ENCODE results near the gene GBF1. TPM values are rescaled to one million over a fixed set of nuclear protein-coding genes. Genes with fewer than 3 reads are reported as not detected.

GBF1 gene
- total RNA-seq, 2 donors from 2014 or later = 44.2 to 47.6 TPM

DNA sequence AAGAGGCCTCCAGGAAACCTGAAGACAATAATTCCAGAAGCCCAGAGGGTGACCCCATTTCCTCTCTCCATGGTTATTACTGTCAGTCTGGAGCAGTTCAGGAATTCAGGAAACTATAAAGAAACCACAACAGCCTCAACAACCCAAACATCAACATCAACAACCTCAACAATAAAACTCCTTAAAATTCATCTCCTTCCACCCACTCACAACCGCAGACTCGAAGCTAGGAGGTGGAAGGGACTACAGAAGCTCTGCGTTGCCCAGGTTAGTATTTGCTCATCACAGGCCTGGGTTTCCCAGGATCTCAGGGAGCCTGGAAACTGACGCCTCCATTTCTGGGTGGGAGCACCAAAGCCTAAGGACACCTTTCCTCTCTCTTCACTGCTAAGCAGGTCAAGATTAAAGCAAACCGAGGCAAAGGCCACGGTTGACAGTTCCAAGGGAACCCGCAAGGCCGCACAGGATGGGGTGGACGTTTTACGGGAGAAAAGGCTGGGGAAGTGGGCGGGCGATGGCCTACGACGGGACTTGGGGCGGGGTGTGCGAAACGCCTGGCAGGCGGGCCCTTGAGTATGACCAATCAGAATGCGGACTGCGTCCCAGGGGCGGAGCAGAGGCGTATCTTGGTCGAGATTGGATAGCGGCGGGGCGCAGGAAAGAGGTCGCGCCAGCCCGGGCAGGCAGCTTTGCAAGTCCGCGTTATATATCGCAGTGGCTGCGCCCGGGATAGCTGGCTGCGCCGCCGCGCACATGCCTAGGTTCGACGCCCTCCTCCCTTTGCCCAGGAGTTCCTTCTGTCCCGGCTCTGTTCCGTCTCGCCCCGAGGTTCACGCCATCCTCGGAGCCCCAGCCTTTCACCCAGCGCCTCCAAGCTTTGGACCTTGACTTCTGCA is 19.4 kb upstream of the GBF1 start, which contains the start of gene ELOVL3:
TSS of gene ELOVL3 (plus strand) at position 654 of the 896 bp plus-strand sequence. CDS start 250 bp downstream, outside the sequence.
- Mint-ChIP-seq H3K4me1 (ENCODE audit: low read depth) (peaks cover 29% of the 10 kb centered on the region), H3K27ac (no peak within 1 kb of the TSS), H3K27me3 (ENCODE audit: low read depth) (peaks cover 43% of the 10 kb centered on the region), H3K36me3 (ENCODE audit: insufficient read depth in 2 of 2) (no peaks in the 10 kb centered on the region), H3K9me3 (no peaks in the 10 kb centered on the region), H3K4me3 (peak within 1 kb of the TSS; percentile 78 to 81)
- ATAC-seq (replicated peaks in 1 of 2) (peak; percentile 89 to 92), DNase-seq (peak; percentile 89 to 91)

DNA sequence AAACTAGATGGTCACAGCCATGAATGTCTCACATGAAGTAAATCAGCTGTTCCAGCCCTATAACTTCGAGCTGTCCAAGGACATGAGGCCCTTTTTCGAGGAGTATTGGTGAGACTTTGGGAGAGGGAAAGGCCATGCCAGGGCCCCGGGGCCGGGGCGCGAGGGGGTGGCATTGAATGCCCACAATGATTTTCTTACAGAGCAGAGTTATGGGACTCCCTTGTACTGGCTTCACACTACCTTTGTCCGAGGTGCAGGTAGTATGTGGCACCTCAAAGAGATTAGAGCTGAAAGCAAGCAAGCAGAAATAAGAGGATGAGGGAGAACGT is 18.8 kb upstream of the GBF1 start:
- Mint-ChIP-seq H3K4me3 (peak overlapping the region; percentile 78 to 81), H3K27ac (no peak overlapping the region), H3K9me3 (no peaks in the 10 kb centered on the region), H3K27me3 (ENCODE audit: low read depth) (peaks cover 43% of the 10 kb centered on the region), H3K4me1 (ENCODE audit: low read depth) (peaks cover 29% of the 10 kb centered on the region), H3K36me3 (ENCODE audit: insufficient read depth in 2 of 2) (no peaks in the 10 kb centered on the region)
- ATAC-seq (replicated peaks in 1 of 2) = no peak
- DNase-seq = no peak

DNA sequence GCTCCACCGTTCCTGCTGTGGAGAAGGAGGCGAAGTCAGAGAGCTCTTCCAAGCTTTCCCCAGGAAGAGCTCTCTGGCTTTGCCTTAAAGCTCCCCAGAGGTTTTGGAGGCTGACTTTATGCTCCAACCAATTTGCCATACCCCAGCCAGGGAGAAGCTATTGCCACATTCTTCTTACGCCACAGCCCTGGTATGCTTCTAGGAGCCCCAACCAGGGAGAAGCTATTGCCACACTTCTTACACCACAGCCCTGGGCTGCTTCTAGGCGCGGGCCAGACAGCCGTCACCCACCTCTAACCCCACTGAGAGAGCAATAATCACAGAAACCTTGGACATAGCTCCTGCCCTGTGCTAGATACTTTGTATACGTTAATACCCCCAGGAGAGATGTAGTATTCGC is 18.3 kb upstream of the GBF1 start:
- H3K27me3 Mint-ChIP-seq (ENCODE audit: low read depth) = peaks cover 43% of the 10 kb centered on the region
- no peaks in the 10 kb centered on the region for H3K9me3 Mint-ChIP-seq
- no peak for ATAC-seq (replicated peaks in 1 of 2)
- no peaks in the 10 kb centered on the region for H3K36me3 Mint-ChIP-seq (ENCODE audit: insufficient read depth in 2 of 2)
- H3K4me1 Mint-ChIP-seq (ENCODE audit: low read depth) = peaks cover 29% of the 10 kb centered on the region
- DNase-seq = no peak
- H3K27ac Mint-ChIP-seq = no peak overlapping the region
- H3K4me3 Mint-ChIP-seq = no peak overlapping the region

DNA sequence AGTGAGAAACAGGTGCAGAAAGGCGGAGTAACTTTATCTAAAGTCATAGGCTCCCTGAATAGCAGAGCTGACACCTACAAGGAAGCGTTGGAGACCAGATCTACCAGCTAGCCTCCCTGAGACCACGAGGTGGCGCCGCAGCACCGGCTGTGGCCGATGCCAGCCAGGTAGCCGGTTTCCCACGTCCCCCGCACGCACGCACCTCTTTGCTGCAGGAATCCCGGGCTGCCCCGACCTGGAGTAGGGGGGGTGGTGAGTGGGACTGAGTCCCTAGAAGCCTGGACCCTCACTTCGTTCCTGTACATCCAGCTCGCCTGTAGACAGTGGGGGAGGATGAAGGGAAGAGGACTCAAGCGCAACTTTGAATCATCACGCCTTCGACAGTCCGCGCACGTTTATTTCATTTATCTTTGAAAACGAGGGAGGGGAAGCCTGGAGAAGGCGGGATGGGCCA is 15.5 kb upstream of the GBF1 start:
- Mint-ChIP-seq H3K4me1 (ENCODE audit: low read depth) (peaks cover 29% of the 10 kb centered on the region), H3K27ac (no peak overlapping the region)

DNA sequence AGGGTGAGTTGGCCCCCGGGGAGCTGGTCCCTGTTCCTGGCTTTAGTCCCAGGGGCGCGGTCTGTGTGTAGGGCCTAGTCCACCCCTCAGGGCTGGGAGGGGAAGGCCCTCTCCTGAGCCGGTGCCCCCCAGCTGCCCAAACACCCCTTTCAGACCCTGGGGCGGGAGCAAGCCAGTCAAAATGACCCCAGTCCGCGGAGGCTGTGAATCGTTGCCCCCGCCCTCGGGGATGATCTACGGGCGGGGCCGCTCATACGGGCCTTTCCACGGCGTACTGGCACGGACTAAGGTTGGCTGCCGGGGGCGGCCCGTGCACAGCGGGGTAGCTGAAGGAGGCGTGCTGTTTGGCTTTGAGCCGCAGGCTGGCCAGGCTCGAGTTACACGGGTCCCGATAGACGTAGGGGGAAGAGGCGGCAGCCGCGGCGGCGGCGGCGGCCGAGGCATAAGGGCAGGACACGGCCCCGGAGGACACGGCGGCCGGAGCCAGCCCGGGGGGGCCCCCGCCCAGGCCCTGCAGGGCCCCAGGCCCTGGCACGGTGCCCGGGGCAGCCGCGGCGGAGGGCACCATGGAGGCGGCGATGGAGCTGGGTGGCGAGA is 15.0 kb upstream of the GBF1 start:
- H3K9me3 Mint-ChIP-seq = no peaks in the 10 kb centered on the region
- no peaks in the 10 kb centered on the region for H3K36me3 Mint-ChIP-seq (ENCODE audit: insufficient read depth in 2 of 2)
- peaks cover 49% of the 10 kb centered on the region for H3K27me3 Mint-ChIP-seq (ENCODE audit: low read depth)
- peak overlapping the region; percentile 51 for H3K27ac Mint-ChIP-seq
- H3K4me3 Mint-ChIP-seq = peak overlapping the region; percentile 89
- peak; percentile 38 to 56 for ATAC-seq (replicated peaks in 1 of 2)
- DNase-seq = peak; percentile 52 to 64
- peaks cover 28% of the 10 kb centered on the region for H3K4me1 Mint-ChIP-seq (ENCODE audit: low read depth)

More for the DNA sequence above, 15.5 kb upstream of the GBF1 start:
- Mint-ChIP-seq H3K4me3 (peak overlapping the region; percentile 89), H3K36me3 (ENCODE audit: insufficient read depth in 2 of 2) (no peaks in the 10 kb centered on the region), H3K27me3 (ENCODE audit: low read depth) (peaks cover 48% of the 10 kb centered on the region), H3K9me3 (no peaks in the 10 kb centered on the region)
- ATAC-seq (replicated peaks in 1 of 2) = peak; percentile 46 to 53
- peak; percentile 88 to 90 for DNase-seq

DNA sequence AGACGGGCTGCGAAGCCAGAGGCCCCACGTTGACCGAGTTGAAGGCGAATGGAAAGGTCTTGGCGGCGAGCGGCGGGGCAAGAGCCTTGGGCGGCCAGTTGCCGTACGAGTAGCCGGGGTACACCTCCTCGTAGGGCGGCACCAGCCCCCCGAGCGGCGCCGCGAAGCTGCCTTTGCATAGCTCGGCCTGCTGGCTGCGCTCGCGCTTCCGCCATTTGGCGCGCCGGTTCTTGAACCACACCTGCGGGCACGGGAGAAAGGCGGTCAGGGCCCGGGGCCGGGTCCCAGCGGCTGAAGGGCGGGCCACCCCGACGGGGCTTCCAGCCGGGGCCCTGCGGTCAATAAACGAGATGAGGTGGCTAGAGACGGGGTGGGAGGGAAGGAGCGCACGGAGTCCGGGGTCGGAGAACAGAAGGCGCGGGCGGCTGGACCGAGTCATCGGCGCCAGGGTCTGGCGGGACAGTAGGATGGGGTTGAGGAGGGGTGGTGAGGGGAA is 14.4 kb upstream of the GBF1 start:
- no peak overlapping the region for H3K27ac Mint-ChIP-seq
- H3K4me1 Mint-ChIP-seq (ENCODE audit: low read depth) = peaks cover 23% of the 10 kb centered on the region
- peak overlapping the region; percentile 89 for H3K4me3 Mint-ChIP-seq
- peak; percentile 70 to 73 for DNase-seq
- ATAC-seq (replicated peaks in 1 of 2) = peak; percentile 19 to 34
- no peaks in the 10 kb centered on the region for H3K36me3 Mint-ChIP-seq (ENCODE audit: insufficient read depth in 2 of 2)
- H3K27me3 Mint-ChIP-seq (ENCODE audit: low read depth) = peaks cover 54% of the 10 kb centered on the region
- H3K9me3 Mint-ChIP-seq = no peaks in the 10 kb centered on the region

DNA sequence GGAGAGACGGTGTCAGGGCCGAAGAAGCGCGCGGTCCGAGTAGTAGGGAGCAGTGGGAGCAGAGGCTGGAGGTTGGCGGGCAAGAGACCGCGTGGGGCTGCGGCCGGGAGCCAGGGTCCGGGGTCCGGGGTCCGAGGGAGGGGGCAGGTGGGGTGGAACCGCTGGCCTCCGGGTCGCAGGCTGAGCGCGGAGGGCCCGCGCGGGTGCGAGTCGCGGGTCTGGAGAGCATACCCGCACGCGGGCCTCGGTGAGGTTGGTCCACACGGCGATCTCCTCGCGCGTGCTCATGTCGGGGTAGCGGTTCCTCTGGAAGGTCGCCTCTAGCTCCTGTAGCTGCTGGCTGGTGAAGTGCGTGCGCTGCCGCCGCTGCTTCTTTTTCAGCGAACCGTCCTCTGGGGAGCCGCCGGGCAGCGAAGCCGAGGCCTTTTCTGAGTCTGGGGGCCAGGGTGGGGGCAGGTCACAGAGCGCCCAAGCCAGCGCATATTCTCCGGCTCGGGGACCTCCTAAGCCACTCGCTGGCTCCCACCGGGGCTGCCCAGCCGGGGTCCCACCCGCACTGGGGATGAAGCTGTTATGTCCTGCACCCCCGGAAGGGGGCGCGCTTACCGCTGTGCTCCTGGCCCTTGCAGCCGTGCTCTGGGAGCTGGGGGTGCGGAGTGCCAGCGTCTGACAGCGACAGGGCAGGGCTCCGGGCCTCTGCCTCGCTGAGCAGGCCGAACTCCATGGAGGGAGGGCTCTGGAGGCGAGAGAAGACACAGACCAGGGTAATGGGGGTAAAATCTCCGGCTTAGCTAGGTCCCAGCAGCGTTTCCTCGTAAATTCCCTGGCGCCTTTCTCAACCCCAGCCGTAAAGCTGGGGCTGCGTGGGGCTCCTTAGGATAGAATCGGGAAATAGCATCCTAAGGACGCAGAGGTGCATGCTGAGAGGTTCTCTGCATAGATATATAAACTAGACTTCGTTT is 13.7 kb upstream of the GBF1 start:
- Mint-ChIP-seq H3K9me3 (no peaks in the 10 kb centered on the region), H3K27me3 (ENCODE audit: low read depth) (peaks cover 53% of the 10 kb centered on the region), H3K36me3 (ENCODE audit: insufficient read depth in 2 of 2) (no peaks in the 10 kb centered on the region), H3K27ac (no peak overlapping the region), H3K4me1 (ENCODE audit: low read depth) (peaks cover 16% of the 10 kb centered on the region), H3K4me3 (peak overlapping the region; percentile 89)
- ATAC-seq (replicated peaks in 1 of 2) (peak; percentile 69), DNase-seq (peak; percentile 80 to 87)

DNA sequence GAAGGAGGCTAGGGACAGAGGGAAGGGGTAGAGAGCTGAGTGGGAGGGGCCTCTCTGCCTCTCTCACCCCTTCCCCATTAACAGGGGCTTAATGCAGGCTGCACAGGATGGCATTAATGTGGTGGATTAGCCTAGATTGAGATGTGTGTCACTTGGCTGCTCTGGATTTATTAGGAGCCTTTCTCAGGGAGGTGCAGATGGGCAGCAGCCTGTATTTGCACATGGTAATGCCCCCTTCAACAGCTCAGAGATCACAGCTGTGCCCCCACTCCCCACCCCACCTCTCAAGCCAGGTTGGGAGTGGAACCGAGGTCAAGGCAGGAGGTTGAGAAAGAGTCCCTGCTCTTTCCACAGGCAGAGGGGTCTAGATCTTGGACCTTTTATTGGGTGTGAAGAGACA is 11.3 kb upstream of the GBF1 start:
- Mint-ChIP-seq H3K4me3 (no peak overlapping the region), H3K27ac (no peak overlapping the region), H3K4me1 (ENCODE audit: low read depth) (peaks cover 11% of the 10 kb centered on the region), H3K9me3 (no peaks in the 10 kb centered on the region), H3K36me3 (ENCODE audit: insufficient read depth in 2 of 2) (no peaks in the 10 kb centered on the region), H3K27me3 (ENCODE audit: low read depth) (peaks cover 34% of the 10 kb centered on the region)
- DNase-seq (no peak), ATAC-seq (replicated peaks in 1 of 2) (no peak)

DNA sequence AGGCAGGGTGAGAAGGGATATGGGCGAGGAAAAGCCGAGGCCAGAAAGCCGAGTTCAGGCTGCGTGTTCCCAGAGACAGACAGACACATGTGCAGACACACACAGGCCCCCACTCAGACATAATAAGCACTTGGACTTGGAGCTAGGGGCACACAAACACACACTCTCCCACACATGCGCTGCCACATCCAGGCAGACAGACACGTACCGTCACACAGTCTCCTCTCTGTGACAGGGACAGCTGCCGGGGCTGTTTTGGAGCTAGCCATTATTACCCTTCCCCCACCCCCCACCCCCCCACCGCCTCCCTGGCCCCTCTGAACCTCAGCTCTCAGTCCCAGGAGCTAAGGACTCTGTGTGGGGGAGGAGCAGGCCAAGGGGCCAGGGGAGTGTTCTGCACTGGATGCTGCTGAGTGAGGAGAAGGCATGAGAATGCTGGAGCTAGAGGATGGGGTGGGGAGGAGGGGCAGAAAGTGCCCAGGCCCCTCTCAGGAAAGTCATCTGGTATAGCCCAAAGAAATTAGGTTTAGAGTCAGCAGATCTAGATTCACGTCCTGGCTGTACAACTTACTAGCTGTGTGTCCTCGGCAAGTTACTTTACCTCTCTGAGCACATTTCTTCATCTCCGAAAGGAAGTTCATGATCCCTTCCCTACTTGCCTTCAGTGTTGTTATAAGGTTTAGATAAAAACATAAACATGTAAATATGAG is 10.3 kb upstream of the GBF1 start:
- H3K36me3 Mint-ChIP-seq (ENCODE audit: insufficient read depth in 2 of 2) = no peaks in the 10 kb centered on the region
- H3K4me1 Mint-ChIP-seq (ENCODE audit: low read depth) = peaks cover 4% of the 10 kb centered on the region
- peaks cover 36% of the 10 kb centered on the region for H3K27me3 Mint-ChIP-seq (ENCODE audit: low read depth)
- DNase-seq (no peak), ATAC-seq (replicated peaks in 1 of 2) (no peak)
- no peak overlapping the region for H3K4me3 Mint-ChIP-seq
- H3K9me3 Mint-ChIP-seq = no peaks in the 10 kb centered on the region
- no peak overlapping the region for H3K27ac Mint-ChIP-seq

DNA sequence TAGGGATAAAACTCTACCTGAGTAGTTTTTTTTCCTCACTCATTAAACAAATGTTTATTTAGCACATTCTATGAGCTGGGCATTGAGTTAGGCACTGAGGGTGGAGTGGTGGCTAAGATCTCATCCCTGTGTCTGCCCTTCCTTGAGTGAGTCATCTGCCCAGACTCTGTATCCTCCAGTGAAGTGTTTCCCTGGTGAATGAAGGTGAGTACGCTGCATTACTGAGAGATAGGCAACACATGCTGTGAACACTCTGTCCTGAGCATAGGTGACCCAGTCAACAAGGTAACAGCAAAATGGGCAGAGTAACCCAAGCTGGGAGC is 9.8 kb upstream of the GBF1 start:
- H3K4me1 Mint-ChIP-seq (ENCODE audit: low read depth) = no peaks in the 10 kb centered on the region
- no peak overlapping the region for H3K4me3 Mint-ChIP-seq
- H3K9me3 Mint-ChIP-seq = no peaks in the 10 kb centered on the region
- H3K27ac Mint-ChIP-seq = no peak overlapping the region
- H3K27me3 Mint-ChIP-seq (ENCODE audit: low read depth) = peaks cover 41% of the 10 kb centered on the region
- ATAC-seq (replicated peaks in 1 of 2) = no peak
- DNase-seq = no peak
- H3K36me3 Mint-ChIP-seq (ENCODE audit: insufficient read depth in 2 of 2) = no peaks in the 10 kb centered on the region

DNA sequence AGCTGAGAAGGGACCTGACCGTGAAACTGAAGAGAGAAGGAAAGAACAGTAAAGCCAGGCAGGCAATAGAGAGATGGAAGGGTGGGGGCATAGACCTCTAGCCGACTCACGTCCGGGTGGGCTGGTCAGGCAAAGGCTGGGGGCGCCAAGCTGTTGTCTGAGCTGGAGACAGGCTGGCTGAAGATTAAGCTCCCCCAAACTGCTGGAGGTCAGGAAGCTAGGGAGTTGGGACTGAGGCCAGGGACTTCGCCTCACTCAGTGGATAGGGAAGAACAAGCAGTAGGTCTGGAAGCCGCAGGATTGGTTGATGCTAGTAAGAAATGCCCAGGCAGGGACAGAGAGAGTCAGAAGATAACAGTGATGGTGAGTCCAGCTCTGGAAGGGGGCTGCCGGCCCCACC is 9.3 kb upstream of the GBF1 start:
- Mint-ChIP-seq H3K4me1 (ENCODE audit: low read depth) (no peaks in the 10 kb centered on the region), H3K4me3 (no peak overlapping the region), H3K9me3 (no peaks in the 10 kb centered on the region), H3K27me3 (ENCODE audit: low read depth) (peaks cover 45% of the 10 kb centered on the region), H3K36me3 (ENCODE audit: insufficient read depth in 2 of 2) (no peaks in the 10 kb centered on the region), H3K27ac (no peak overlapping the region)
- DNase-seq = no peak
- no peak for ATAC-seq (replicated peaks in 1 of 2)

DNA sequence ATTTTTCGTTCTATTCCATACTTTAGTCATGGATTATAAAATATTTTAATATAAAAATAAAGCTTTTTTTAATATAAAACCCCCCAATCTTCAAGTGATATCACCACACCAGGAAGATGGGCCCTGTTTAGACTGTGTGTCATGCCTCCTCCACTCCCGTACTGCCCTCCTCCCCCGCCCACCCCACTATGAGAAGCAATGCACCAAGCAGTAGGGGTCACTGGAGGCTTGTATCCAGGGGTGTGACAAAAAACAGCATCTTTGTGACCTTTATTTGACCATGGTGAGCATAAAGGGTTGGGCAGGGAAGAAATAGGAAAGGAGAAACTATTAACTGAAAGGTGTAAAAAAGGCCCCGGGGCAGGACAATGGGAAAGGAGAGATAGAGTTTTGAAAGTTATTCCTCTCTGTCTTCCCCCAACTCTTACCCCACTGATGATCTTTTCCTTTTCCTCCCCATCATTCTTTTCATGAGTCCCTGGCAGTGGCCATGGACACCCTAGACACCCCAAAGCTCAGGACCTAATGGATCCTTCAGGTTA is 7.5 kb upstream of the GBF1 start:
- Mint-ChIP-seq H3K36me3 (ENCODE audit: insufficient read depth in 2 of 2) (no peaks in the 10 kb centered on the region), H3K4me3 (no peak overlapping the region), H3K4me1 (ENCODE audit: low read depth) (peaks cover 9% of the 10 kb centered on the region), H3K27me3 (ENCODE audit: low read depth) (peaks cover 59% of the 10 kb centered on the region), H3K9me3 (no peaks in the 10 kb centered on the region), H3K27ac (no peak overlapping the region)
- ATAC-seq (replicated peaks in 1 of 2) (no peak), DNase-seq (no peak)
